Lower lobe of right lung (tissue), 2 donors: Measurements from ENCODE around the gene PPME1. TPM values are rescaled to one million over a fixed set of nuclear protein-coding genes. Genes with fewer than 3 reads are reported as not detected.
A peak's percentile ranks its signal among the peaks of the same experiment; 100 is the strongest.

Experiments used
- ATAC-seq, 2 donors: fragments of 200-7000 bp; cut with Tn5 transposase; one replicate each; pipeline ENCODE4 v1.9.1; 2020 to 2022; ENCODE audit warnings: mild to moderate bottlenecking in 2 of 2, moderate library complexity in 2 of 2
- DNase-seq: peaks from one replicate; pipeline ENCODE4 v3.0.0-alpha.2; 2020
- H3K27ac ChIP-seq: fragments of 200-600 bp; one replicate; pipeline ENCODE4 v1.8.0; 2022
- H3K27me3 ChIP-seq: fragments of 200-600 bp; one replicate; pipeline ENCODE4 v1.8.0; 2022; ENCODE audit warnings: low read depth
- H3K36me3 ChIP-seq: fragments of 200-600 bp; one replicate; pipeline ENCODE4 v1.8.0; 2022; ENCODE audit warnings: mild to moderate bottlenecking
- H3K4me1 ChIP-seq: fragments of 200-600 bp; one replicate; pipeline ENCODE4 v1.8.0; 2022
- H3K4me3 ChIP-seq: fragments of 200-600 bp; one replicate; pipeline ENCODE4 v1.8.0; 2022; ENCODE audit warnings: mild to moderate bottlenecking
- H3K9me3 ChIP-seq: fragments of 200-600 bp; one replicate; pipeline ENCODE4 v1.8.0; 2022
- CTCF ChIP-seq: fragments of 200-600 bp; IDR thresholded peaks from one replicate; pipeline ENCODE4 v1.8.0; 2022; ENCODE audit warnings: antibody characterized with exemption, mild to moderate bottlenecking
- intact Hi-C: fragments of 100-400 bp; cut with DNase I; formaldehyde crosslinking; loops from one replicate; pipeline ENCODE4 v1.11.0; 2022
- total RNA-seq: library from RNA; stranded (reverse); fragmentation: NEBNext Ultra II Directional; extraction: Animal tissue kit (Norgen Biotek cat#: 25700); gene quantifications from one replicate; pipeline ENCODE4 v1.2.1, GENCODE V29; 2021
- donor health status: DM: no; HTN: yes; CAD: no; lungs with severe emphysema.

Gene PPME1
- total RNA-seq, 1 donor from 2014 or later = 29.4 TPM

- Histone ChIP-seq H3K27me3 (no peaks in the 10 kb centered on the region), H3K27ac (no peak overlapping the region), H3K4me1 (no peaks in the 10 kb centered on the region), H3K36me3 (no peaks in the 10 kb centered on the region), H3K4me3 (no peak overlapping the region), H3K9me3 (no peaks in the 10 kb centered on the region)
- intact Hi-C loops = no loop called here
- DNase-seq (no peak), ATAC-seq (no peak)
- no peak for TF ChIP-seq CTCF
Observed at GRCh38 chr11:74268456-74268855, 97.4 kb downstream of the PPME1 start.

GRCh38 chr11:74269161-74269811 is 98.2 kb downstream of the PPME1 start:
- no peak overlapping the region for H3K4me3 ChIP-seq
- intact Hi-C loops = no loop called here
- no peak overlapping the region for H3K27ac ChIP-seq
- no peaks in the 10 kb centered on the region for H3K4me1 ChIP-seq
- ATAC-seq (peak; percentile 43 to 48), DNase-seq (no peak)
- H3K27me3 ChIP-seq = no peaks in the 10 kb centered on the region
- no peaks in the 10 kb centered on the region for H3K36me3 ChIP-seq
- no peaks in the 10 kb centered on the region for H3K9me3 ChIP-seq
- TF ChIP-seq CTCF = no peak

- no peak for ATAC-seq
- no peak for TF ChIP-seq CTCF
- no peaks in the 10 kb centered on the region for H3K27me3 ChIP-seq
- H3K36me3 ChIP-seq = no peaks in the 10 kb centered on the region
- H3K9me3 ChIP-seq = no peaks in the 10 kb centered on the region
- no peaks in the 10 kb centered on the region for H3K4me1 ChIP-seq
- no peak overlapping the region for H3K27ac ChIP-seq
- intact Hi-C loops = no loop called here
- H3K4me3 ChIP-seq = no peak overlapping the region
- DNase-seq = no peak
Observed at GRCh38 chr11:74272276-74272675, 101.2 kb downstream of the PPME1 start.

GRCh38 chr11:74276581-74276980 is 105.5 kb downstream of the PPME1 start:
- ATAC-seq (no peak), DNase-seq (no peak)
- Histone ChIP-seq H3K36me3 (no peaks in the 10 kb centered on the region), H3K4me3 (no peak overlapping the region), H3K9me3 (no peaks in the 10 kb centered on the region), H3K27ac (no peak overlapping the region), H3K4me1 (no peaks in the 10 kb centered on the region), H3K27me3 (no peaks in the 10 kb centered on the region)
- intact Hi-C loops = no loop called here
- TF ChIP-seq CTCF = no peak

- ATAC-seq = no peak
- no peaks in the 10 kb centered on the region for H3K36me3 ChIP-seq
- no peaks in the 10 kb centered on the region for H3K9me3 ChIP-seq
- no peak overlapping the region for H3K4me3 ChIP-seq
- H3K27ac ChIP-seq = no peak overlapping the region
- H3K27me3 ChIP-seq = no peaks in the 10 kb centered on the region
- no peak for TF ChIP-seq CTCF
- DNase-seq = no peak
- intact Hi-C loops = no loop called here
- no peaks in the 10 kb centered on the region for H3K4me1 ChIP-seq
Observed at GRCh38 chr11:74278103-74278502, 107.0 kb downstream of the PPME1 start.
